CD4-positive, alpha-beta T cell treated with Interleukin-12 subunit alpha and Interleukin-12 subunit beta, for 1 hour (primary cell): ENCODE results near the gene MAPK9.

Experiments
- DNase-seq: peaks from one replicate; pipeline ENCODE4 v3.0.0-alpha.2; 2020

Gene MAPK9

GRCh38 chr5:180291234-180291940 lies 496 bp downstream of the MAPK9 start:
- DNase-seq: no peak

GRCh38 chr5:180290568-180291233 lies 1.2 kb downstream of the MAPK9 start:
- no peak for DNase-seq

GRCh38 chr5:180289966-180290365 lies 1.9 kb downstream of the MAPK9 start:
- no peak for DNase-seq

GRCh38 chr5:180289433-180289832 lies 2.5 kb downstream of the MAPK9 start:
- DNase-seq: no peak

- no peak for DNase-seq
These were observed 4.0 kb downstream of the MAPK9 start for GRCh38 chr5:180287868-180288267.

GRCh38 chr5:180287404-180287803 lies 4.5 kb downstream of the MAPK9 start:
- DNase-seq: no peak

GRCh38 chr5:180284149-180284548 lies 7.7 kb downstream of the MAPK9 start:
- no peak for DNase-seq

- no peak for DNase-seq
These were observed 8.8 kb downstream of the MAPK9 start for GRCh38 chr5:180283026-180283615.

GRCh38 chr5:180282281-180282680 lies 9.6 kb downstream of the MAPK9 start:
- no peak for DNase-seq

GRCh38 chr5:180281706-180282105 lies 10.2 kb downstream of the MAPK9 start:
- no peak for DNase-seq

GRCh38 chr5:180274695-180275094 lies 17.2 kb downstream of the MAPK9 start:
- no peak for DNase-seq

GRCh38 chr5:180271221-180271620 lies 20.7 kb downstream of the MAPK9 start:
- no peak for DNase-seq

GRCh38 chr5:180259260-180259611 lies 32.6 kb downstream of the MAPK9 start:
- DNase-seq: no peak

GRCh38 chr5:180253036-180253824 lies 38.7 kb downstream of the MAPK9 start:
- no peak for DNase-seq

- no peak for DNase-seq
These were observed 40.0 kb downstream of the MAPK9 start for GRCh38 chr5:180251887-180252286.

GRCh38 chr5:180251141-180251540 lies 40.7 kb downstream of the MAPK9 start:
- DNase-seq: no peak

GRCh38 chr5:180250329-180250728 lies 41.6 kb downstream of the MAPK9 start:
- no peak for DNase-seq

GRCh38 chr5:180241600-180241999 lies 50.3 kb downstream of the MAPK9 start:
- DNase-seq: no peak

- no peak for DNase-seq
These were observed 53.3 kb downstream of the MAPK9 start for GRCh38 chr5:180238631-180239030.

GRCh38 chr5:180235846-180236245 lies 56.0 kb downstream of the MAPK9 start:
- DNase-seq: no peak

- DNase-seq: no peak
These were observed 56.8 kb downstream of the MAPK9 start for GRCh38 chr5:180235077-180235476.

GRCh38 chr5:180234271-180234670 lies 57.6 kb downstream of the MAPK9 start:
- no peak for DNase-seq

GRCh38 chr5:180233729-180234128 lies 58.2 kb downstream of the MAPK9 start:
- DNase-seq: no peak

- DNase-seq: no peak
These were observed 61.9 kb downstream of the MAPK9 start for GRCh38 chr5:180230017-180230416.
